ENCODE measurements around the gene TSPAN18.

TSPAN18 gene

DNA sequence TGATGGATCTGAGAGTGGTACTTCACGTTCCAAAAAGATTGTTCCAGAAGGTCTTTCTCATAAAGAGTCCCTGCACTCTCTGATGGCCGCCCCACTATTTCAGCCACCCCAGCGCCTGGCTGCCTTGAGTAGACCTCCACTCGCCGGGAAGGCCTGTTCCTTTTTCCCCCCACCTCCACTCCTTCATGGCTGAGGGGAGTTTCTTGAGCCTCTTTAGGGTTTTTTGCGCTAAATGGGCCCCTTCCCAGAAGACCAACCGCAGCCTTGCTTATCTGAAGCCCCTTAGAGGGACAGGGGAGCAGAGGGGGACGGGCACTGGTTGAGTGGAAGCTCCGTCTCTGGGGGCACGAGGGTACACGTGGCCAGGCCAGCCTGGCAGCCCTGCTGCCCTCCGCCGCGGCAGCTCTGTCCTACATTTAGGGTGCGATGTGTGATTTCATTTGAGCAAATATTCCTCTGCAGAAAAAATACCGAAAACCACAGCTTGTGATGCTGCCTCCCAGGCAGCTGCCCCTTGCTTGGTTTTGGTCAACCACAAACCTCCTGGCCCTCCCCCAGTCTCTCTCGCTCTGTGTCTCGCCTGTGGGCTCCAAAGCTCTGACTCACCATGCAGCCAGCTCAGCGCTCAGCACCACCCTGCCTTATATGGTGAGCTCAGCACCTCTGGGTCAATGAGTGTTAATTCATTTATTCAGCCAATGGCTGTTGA is 135.2 kb downstream of the TSPAN18 start:
- no peaks in the 10 kb centered on the region for H3K9me3 ChIP-seq (ENCODE audit: insufficient read depth, low read depth, low read length)
- H3K18ac ChIP-seq (ENCODE audit: low read length): peak overlapping the region; percentile 90
- peak overlapping the region; percentile 90 for H3K27ac ChIP-seq (ENCODE audit: low read depth, low read length)
- H2AFZ ChIP-seq (ENCODE audit: insufficient read depth, low read length, poor library complexity): peak overlapping the region; percentile 64
- H2BK5ac ChIP-seq (ENCODE audit: low read depth, low read length, poor library complexity): peak overlapping the region; percentile 65
- peaks cover 11% of the 10 kb centered on the region for H3K79me1 ChIP-seq (ENCODE audit: low read length)
- H4K8ac ChIP-seq (ENCODE audit: low read depth, low read length): peak overlapping the region; percentile 80
- no CpG with 5 or more reads among the region's 19 CpGs for WGBS (ENCODE audit: extremely low coverage, insufficient coverage, insufficient read length)
- H3K4ac ChIP-seq (ENCODE audit: low read depth, low read length): peak overlapping the region; percentile 77
- H3K9ac ChIP-seq (ENCODE audit: low read length): peak overlapping the region; percentile 41
- no peaks in the 10 kb centered on the region for H3K36me3 ChIP-seq (ENCODE audit: control insufficient read depth in 1 of 2, insufficient read depth in 2 of 2, low read length in 2 of 2)
- peak; percentile 52 to 57 for DNase-seq
- peak overlapping the region; percentile 97 for H2BK120ac ChIP-seq (ENCODE audit: insufficient read depth, low read length, poor library complexity)
- H3K14ac ChIP-seq (ENCODE audit: low read length): peak overlapping the region; percentile 96
- H4K91ac ChIP-seq (ENCODE audit: low read depth, low read length): peak overlapping the region; percentile 98
- peak overlapping the region; percentile 98 for H2BK12ac ChIP-seq (ENCODE audit: low read length)
- H3K4me2 ChIP-seq (ENCODE audit: low read length): peak overlapping the region; percentile 29
- H4K12ac ChIP-seq (ENCODE audit: low read depth, low read length): peak overlapping the region; percentile 73
- peak overlapping the region; percentile 94 for H2AK5ac ChIP-seq (ENCODE audit: low read length)
- H3K79me2 ChIP-seq (ENCODE audit: control insufficient read depth, insufficient read depth, low read length, poor library complexity): peaks cover 2% of the 10 kb centered on the region
- no peak overlapping the region for H3K4me3 ChIP-seq (ENCODE audit: low read depth, low read length)
- peaks cover 21% of the 10 kb centered on the region in 2 experiments for H3K4me1 ChIP-seq (ENCODE audit: control insufficient read depth in 1 of 2, insufficient read depth in 2 of 2, low read length in 2 of 2)
- no peak overlapping the region for H3K23ac ChIP-seq (ENCODE audit: low read length)
- H3K27me3 ChIP-seq (ENCODE audit: insufficient read depth, low read length): no peaks in the 10 kb centered on the region

GRCh38 chr11:44862558-44863101 is 135.9 kb downstream of the TSPAN18 start:
- peak overlapping the region; percentile 64 for H4K8ac ChIP-seq (ENCODE audit: low read depth, low read length)
- H3K27me3 ChIP-seq (ENCODE audit: insufficient read depth, low read length): no peaks in the 10 kb centered on the region
- peak overlapping the region; percentile 58 for H4K91ac ChIP-seq (ENCODE audit: low read depth, low read length)
- H2AFZ ChIP-seq (ENCODE audit: insufficient read depth, low read length, poor library complexity): peak overlapping the region; percentile 23
- H3K4me1 ChIP-seq (ENCODE audit: control insufficient read depth in 1 of 2, insufficient read depth in 2 of 2, low read length in 2 of 2): peaks cover 15 to 17% of the 10 kb centered on the region in 2 experiments
- H3K27ac ChIP-seq (ENCODE audit: low read depth, low read length): no peak overlapping the region
- H3K79me2 ChIP-seq (ENCODE audit: control insufficient read depth, insufficient read depth, low read length, poor library complexity): peaks cover 2% of the 10 kb centered on the region
- H3K23ac ChIP-seq (ENCODE audit: low read length): no peak overlapping the region
- H3K4ac ChIP-seq (ENCODE audit: low read depth, low read length): no peak overlapping the region
- H3K4me2 ChIP-seq (ENCODE audit: low read length): no peak overlapping the region
- H2BK120ac ChIP-seq (ENCODE audit: insufficient read depth, low read length, poor library complexity): peak overlapping the region; percentile 81
- H2AK5ac ChIP-seq (ENCODE audit: low read length): no peak overlapping the region
- H4K12ac ChIP-seq (ENCODE audit: low read depth, low read length): no peak overlapping the region
- H3K79me1 ChIP-seq (ENCODE audit: low read length): peaks cover 11% of the 10 kb centered on the region
- DNase-seq: no peak
- H3K4me3 ChIP-seq (ENCODE audit: low read depth, low read length): no peak overlapping the region
- H2BK12ac ChIP-seq (ENCODE audit: low read length): peak overlapping the region; percentile 76
- no peak overlapping the region for H3K9ac ChIP-seq (ENCODE audit: low read length)
- peak overlapping the region; percentile 44 for H3K14ac ChIP-seq (ENCODE audit: low read length)
- WGBS (ENCODE audit: extremely low coverage, insufficient coverage, insufficient read length): no CpG with 5 or more reads among the region's 5 CpGs
- peak overlapping the region; percentile 31 for H3K18ac ChIP-seq (ENCODE audit: low read length)
- H3K36me3 ChIP-seq (ENCODE audit: control insufficient read depth in 1 of 2, insufficient read depth in 2 of 2, low read length in 2 of 2): no peaks in the 10 kb centered on the region
- H3K9me3 ChIP-seq (ENCODE audit: insufficient read depth, low read depth, low read length): no peaks in the 10 kb centered on the region
- peak overlapping the region; percentile 72 for H2BK5ac ChIP-seq (ENCODE audit: low read depth, low read length, poor library complexity)

DNA sequence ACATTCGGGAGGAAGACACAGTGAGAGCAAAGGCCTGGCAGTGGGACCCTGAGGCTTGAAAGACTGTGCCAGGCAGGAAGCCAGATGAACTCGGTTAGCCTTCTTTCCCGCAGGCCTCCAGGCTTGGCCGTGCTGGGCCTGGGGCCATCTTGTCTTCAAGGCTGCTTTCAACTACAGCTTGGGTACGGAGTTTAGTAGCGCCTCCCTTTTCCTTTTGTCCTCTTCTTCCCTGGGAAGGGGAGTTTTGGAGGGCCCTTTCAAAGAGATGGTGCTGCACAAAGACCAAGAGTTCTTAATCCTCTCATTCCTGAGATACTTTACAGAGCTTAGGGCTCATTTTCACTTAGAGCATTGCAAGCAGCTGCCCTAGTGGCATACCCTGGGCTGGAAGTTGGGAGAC is 136.5 kb downstream of the TSPAN18 start:
- no CpG with 5 or more reads among the region's 6 CpGs for WGBS (ENCODE audit: extremely low coverage, insufficient coverage, insufficient read length)
- H3K79me2 ChIP-seq (ENCODE audit: control insufficient read depth, insufficient read depth, low read length, poor library complexity): peaks cover 2% of the 10 kb centered on the region
- no peak overlapping the region for H3K4me3 ChIP-seq (ENCODE audit: low read depth, low read length)
- H3K4me1 ChIP-seq (ENCODE audit: control insufficient read depth in 1 of 2, insufficient read depth in 2 of 2, low read length in 2 of 2): peaks cover 15 to 17% of the 10 kb centered on the region in 2 experiments
- H2AFZ ChIP-seq (ENCODE audit: insufficient read depth, low read length, poor library complexity): no peak overlapping the region
- no peak for DNase-seq
- peaks cover 11% of the 10 kb centered on the region for H3K79me1 ChIP-seq (ENCODE audit: low read length)
- H3K9ac ChIP-seq (ENCODE audit: low read length): no peak overlapping the region
- no peaks in the 10 kb centered on the region for H3K9me3 ChIP-seq (ENCODE audit: insufficient read depth, low read depth, low read length)
- no peak overlapping the region for H4K12ac ChIP-seq (ENCODE audit: low read depth, low read length)
- no peak overlapping the region for H3K4ac ChIP-seq (ENCODE audit: low read depth, low read length)
- H3K18ac ChIP-seq (ENCODE audit: low read length): no peak overlapping the region
- no peak overlapping the region for H2AK5ac ChIP-seq (ENCODE audit: low read length)
- no peak overlapping the region for H3K4me2 ChIP-seq (ENCODE audit: low read length)
- peak overlapping the region; percentile 42 for H2BK12ac ChIP-seq (ENCODE audit: low read length)
- H2BK120ac ChIP-seq (ENCODE audit: insufficient read depth, low read length, poor library complexity): no peak overlapping the region
- no peak overlapping the region for H3K23ac ChIP-seq (ENCODE audit: low read length)
- no peaks in the 10 kb centered on the region for H3K36me3 ChIP-seq (ENCODE audit: control insufficient read depth in 1 of 2, insufficient read depth in 2 of 2, low read length in 2 of 2)
- H3K27me3 ChIP-seq (ENCODE audit: insufficient read depth, low read length): no peaks in the 10 kb centered on the region
- no peak overlapping the region for H2BK5ac ChIP-seq (ENCODE audit: low read depth, low read length, poor library complexity)
- no peak overlapping the region for H4K8ac ChIP-seq (ENCODE audit: low read depth, low read length)
- peak overlapping the region; percentile 31 for H4K91ac ChIP-seq (ENCODE audit: low read depth, low read length)
- no peak overlapping the region for H3K27ac ChIP-seq (ENCODE audit: low read depth, low read length)
- H3K14ac ChIP-seq (ENCODE audit: low read length): peak overlapping the region; percentile 2

- no peak overlapping the region for H3K18ac ChIP-seq (ENCODE audit: low read length)
These were observed 139.1 kb downstream of the TSPAN18 start for GRCh38 chr11:44865866-44866272.

More at GRCh38 chr11:44865866-44866272, 139.1 kb downstream of the TSPAN18 start:
- no peak overlapping the region for H3K27ac ChIP-seq (ENCODE audit: low read depth, low read length)
- H3K79me1 ChIP-seq (ENCODE audit: low read length): peaks cover 11% of the 10 kb centered on the region
- DNase-seq: no peak
- no peak overlapping the region for H4K12ac ChIP-seq (ENCODE audit: low read depth, low read length)
- H3K4me1 ChIP-seq (ENCODE audit: control insufficient read depth in 1 of 2, insufficient read depth in 2 of 2, low read length in 2 of 2): peaks cover 15 to 17% of the 10 kb centered on the region in 2 experiments
- H3K27me3 ChIP-seq (ENCODE audit: insufficient read depth, low read length): no peaks in the 10 kb centered on the region
- H2BK12ac ChIP-seq (ENCODE audit: low read length): no peak overlapping the region
- no peak overlapping the region for H4K91ac ChIP-seq (ENCODE audit: low read depth, low read length)
- peaks cover 2% of the 10 kb centered on the region for H3K79me2 ChIP-seq (ENCODE audit: control insufficient read depth, insufficient read depth, low read length, poor library complexity)
- H4K8ac ChIP-seq (ENCODE audit: low read depth, low read length): no peak overlapping the region
- no peak overlapping the region for H2BK5ac ChIP-seq (ENCODE audit: low read depth, low read length, poor library complexity)
- WGBS (ENCODE audit: extremely low coverage, insufficient coverage, insufficient read length): no CpG with 5 or more reads among the region's 7 CpGs
- no peak overlapping the region for H2AFZ ChIP-seq (ENCODE audit: insufficient read depth, low read length, poor library complexity)
- no peak overlapping the region for H3K4me2 ChIP-seq (ENCODE audit: low read length)
- H3K4me3 ChIP-seq (ENCODE audit: low read depth, low read length): no peak overlapping the region
- no peak overlapping the region for H2AK5ac ChIP-seq (ENCODE audit: low read length)
- H3K9me3 ChIP-seq (ENCODE audit: insufficient read depth, low read depth, low read length): no peaks in the 10 kb centered on the region
- H3K9ac ChIP-seq (ENCODE audit: low read length): no peak overlapping the region
- H3K36me3 ChIP-seq (ENCODE audit: control insufficient read depth in 1 of 2, insufficient read depth in 2 of 2, low read length in 2 of 2): no peaks in the 10 kb centered on the region
- no peak overlapping the region for H3K4ac ChIP-seq (ENCODE audit: low read depth, low read length)
- H3K23ac ChIP-seq (ENCODE audit: low read length): no peak overlapping the region
- no peak overlapping the region for H2BK120ac ChIP-seq (ENCODE audit: insufficient read depth, low read length, poor library complexity)
- H3K14ac ChIP-seq (ENCODE audit: low read length): no peak overlapping the region
